Lower leg skin (tissue), 3 donors: Measurements from ENCODE around the gene GMPR.

Experiments used
- CTCF ChIP-seq, 3 donors: fragments of 450-650 bp; IDR thresholded peaks; one replicate each; pipeline ENCODE4 v1.5.1; 2016; ENCODE audit warnings: antibody characterized with exemption in 3 of 3, mild to moderate bottlenecking in 3 of 3, moderate library complexity in 2 of 3
- POLR2A ChIP-seq, 2 donors: fragments of 450-650 bp; IDR thresholded peaks; one replicate each; pipeline ENCODE4 v1.6.1; 2016 to 2017; ENCODE audit warnings: antibody characterized with exemption in 2 of 2, mild to moderate bottlenecking in 1 of 2, moderate library complexity in 1 of 2

GRCh38 chr6:16305246-16305725 is 66.9 kb downstream of the GMPR start:
- TF ChIP-seq CTCF (IDR thresholded peaks at IDR 0.05) (no peak), POLR2A (IDR thresholded peaks at IDR 0.05) (no peak)
